ENCODE results near the gene ME1.

DNA sequence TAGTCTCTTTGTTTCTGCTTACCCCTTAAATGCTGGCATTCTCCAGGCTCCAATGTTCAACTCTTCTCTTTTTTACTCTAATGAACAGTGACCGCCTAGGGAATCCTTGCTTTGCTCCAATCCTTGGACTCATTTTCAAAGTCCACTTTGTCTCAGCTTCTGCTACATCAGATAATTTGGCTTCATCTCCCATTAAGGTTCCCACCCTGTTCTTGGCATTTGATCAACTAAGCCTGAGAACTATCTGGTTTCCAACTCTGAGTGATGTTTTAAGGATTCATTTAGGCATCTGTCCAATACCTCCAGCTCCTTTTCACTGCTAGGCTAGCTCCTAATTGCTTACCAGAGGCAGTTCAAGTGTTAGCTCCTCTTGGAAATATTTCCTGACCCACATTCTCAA lies 64.9 kb downstream of the ME1 start:
- TF ChIP-seq, protein P1, sequence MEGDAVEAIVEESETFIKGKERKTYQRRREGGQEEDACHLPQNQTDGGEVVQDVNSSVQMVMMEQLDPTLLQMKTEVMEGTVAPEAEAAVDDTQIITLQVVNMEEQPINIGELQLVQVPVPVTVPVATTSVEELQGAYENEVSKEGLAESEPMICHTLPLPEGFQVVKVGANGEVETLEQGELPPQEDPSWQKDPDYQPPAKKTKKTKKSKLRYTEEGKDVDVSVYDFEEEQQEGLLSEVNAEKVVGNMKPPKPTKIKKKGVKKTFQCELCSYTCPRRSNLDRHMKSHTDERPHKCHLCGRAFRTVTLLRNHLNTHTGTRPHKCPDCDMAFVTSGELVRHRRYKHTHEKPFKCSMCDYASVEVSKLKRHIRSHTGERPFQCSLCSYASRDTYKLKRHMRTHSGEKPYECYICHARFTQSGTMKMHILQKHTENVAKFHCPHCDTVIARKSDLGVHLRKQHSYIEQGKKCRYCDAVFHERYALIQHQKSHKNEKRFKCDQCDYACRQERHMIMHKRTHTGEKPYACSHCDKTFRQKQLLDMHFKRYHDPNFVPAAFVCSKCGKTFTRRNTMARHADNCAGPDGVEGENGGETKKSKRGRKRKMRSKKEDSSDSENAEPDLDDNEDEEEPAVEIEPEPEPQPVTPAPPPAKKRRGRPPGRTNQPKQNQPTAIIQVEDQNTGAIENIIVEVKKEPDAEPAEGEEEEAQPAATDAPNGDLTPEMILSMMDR (conservative IDR thresholded peaks at IDR 0.05; ENCODE audit: low read length), result no peak
- TF ChIP-seq EZH2phosphoT487 (IDR thresholded peaks at IDR 0.05; ENCODE audit: borderline replicate concordance), result no peak
